Mucosa of descending colon (tissue), 3 donors: ENCODE results near the gene IFT22. TPM values are rescaled to one million over a fixed set of nuclear protein-coding genes. Genes with fewer than 3 reads are reported as not detected.
"Not testable (repeated sequence)": the region's sequence is repeated elsewhere in the genome, so short reads cannot be mapped to it uniquely, and the experiment has no call there.

Experiments used
- ATAC-seq: fragments of 200-7000 bp; cut with Tn5 transposase; one replicate; pipeline ENCODE4 v1.9.1; 2020; ENCODE audit warnings: mild to moderate bottlenecking, moderate library complexity
- DNase-seq, 3 donors: peaks; one replicate each; pipeline ENCODE4 v3.0.0-alpha.2; 2020
- H3K36me3 ChIP-seq: fragments of 200-600 bp; one replicate; pipeline ENCODE4 v1.8.0; 2021; ENCODE audit warnings: low read depth, mild to moderate bottlenecking
- H3K4me1 ChIP-seq: fragments of 200-600 bp; one replicate; pipeline ENCODE4 v1.8.0; 2021; ENCODE audit warnings: low read depth, mild to moderate bottlenecking
- H3K4me3 ChIP-seq: fragments of 200-600 bp; one replicate; pipeline ENCODE4 v1.8.0; 2021; ENCODE audit warnings: mild to moderate bottlenecking
- H3K9me3 ChIP-seq: fragments of 200-600 bp; one replicate; pipeline ENCODE4 v1.8.0; 2021; ENCODE audit warnings: mild to moderate bottlenecking
- intact Hi-C, 2 donors: fragments of 100-400 bp; cut with DNase I in 1 of 2; cut with micrococcal nuclease in 1 of 2; formaldehyde crosslinking; loops; one replicate each; pipeline versions ENCODE4 v1.11.0 to v1.11.1; 2022; cut with DNase I, micrococcal nuclease
- total RNA-seq, 3 donors: library from RNA; stranded (reverse); fragmentation: NEBNext Ultra II Directional in 2 of 3; extraction: Animal tissue kit (Norgen Biotek cat#: 25700) in 2 of 3; gene quantifications; one replicate each; pipeline versions ENCODE4 v1.2.1 to v1.2.4, GENCODE V29; 2021 to 2023
- TF ChIP-seq, protein P1 (sequence below): fragments of 200-600 bp; IDR thresholded peaks from one replicate; pipeline ENCODE4 v1.8.0; 2022; ENCODE audit warnings: antibody characterized with exemption, mild to moderate bottlenecking
- donor health status: DM: no; HTN: no; CAD: no; lungs with moderate emphysema.
- donor health status: DM: no; HTN: no; CAD: no.
- donor health status: DM: no; HTN: yes; CAD: no.

The IFT22 gene
- total RNA-seq, 3 donors from 2014 or later: 5.0 to 23.5 (median 5.5) TPM

DNA sequence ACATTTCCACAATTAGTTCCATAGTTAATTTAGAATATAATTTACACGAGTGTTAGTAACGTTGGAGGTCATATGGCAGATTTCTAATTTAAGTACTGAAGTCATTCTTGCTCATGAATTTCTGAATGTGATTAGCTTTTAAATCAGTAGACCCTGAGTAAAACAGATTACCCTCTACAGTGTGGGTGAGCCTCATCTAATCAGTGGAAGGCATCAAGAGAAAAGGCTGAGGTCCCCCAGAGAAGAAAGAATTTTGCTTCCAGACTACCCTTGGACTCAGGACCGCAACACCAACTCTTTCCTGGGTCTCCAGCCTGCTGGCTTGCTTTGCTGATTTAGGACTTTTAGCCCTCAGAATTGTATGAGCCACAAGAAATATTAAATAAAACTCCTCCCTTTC lies 33.2 kb downstream of the IFT22 start:
- intact Hi-C loops: loop anchor here in 1 of 2 donors (10.0 kb wide), 1 partner anchor 134 kb away; the partner anchor contains the start of gene AP1S1
- DNase-seq (peak in 1 of 3 donors; percentile 1), ATAC-seq (no peak)

DNA sequence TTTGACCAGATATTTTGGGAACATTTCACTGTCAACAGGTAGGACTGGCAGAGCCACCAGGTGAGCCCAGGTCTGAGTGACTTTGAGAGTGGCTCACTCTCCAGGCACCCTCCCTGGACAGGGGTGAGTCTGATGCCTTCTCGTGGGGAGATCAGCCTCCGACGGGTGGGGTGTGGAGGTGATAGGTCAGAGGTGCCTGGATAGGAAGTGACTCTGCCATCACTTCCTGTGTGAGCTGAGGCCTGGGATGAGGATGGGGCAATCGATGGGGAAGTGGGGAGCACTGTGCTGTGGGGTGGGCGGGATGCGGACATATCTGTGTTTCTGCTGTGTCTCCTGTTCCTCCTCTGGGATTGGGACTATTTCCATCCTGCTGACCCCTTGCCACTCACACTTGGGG lies 34.6 kb downstream of the IFT22 start:
- ATAC-seq: no peak
- no peak overlapping the region for H3K4me3 ChIP-seq
- intact Hi-C loops: loop anchor here in 1 of 2 donors (10.0 kb wide), 1 partner anchor 132 kb away; the partner anchor contains the start of gene AP1S1
- no peaks in the 10 kb centered on the region for H3K9me3 ChIP-seq
- TF ChIP-seq, protein P1, sequence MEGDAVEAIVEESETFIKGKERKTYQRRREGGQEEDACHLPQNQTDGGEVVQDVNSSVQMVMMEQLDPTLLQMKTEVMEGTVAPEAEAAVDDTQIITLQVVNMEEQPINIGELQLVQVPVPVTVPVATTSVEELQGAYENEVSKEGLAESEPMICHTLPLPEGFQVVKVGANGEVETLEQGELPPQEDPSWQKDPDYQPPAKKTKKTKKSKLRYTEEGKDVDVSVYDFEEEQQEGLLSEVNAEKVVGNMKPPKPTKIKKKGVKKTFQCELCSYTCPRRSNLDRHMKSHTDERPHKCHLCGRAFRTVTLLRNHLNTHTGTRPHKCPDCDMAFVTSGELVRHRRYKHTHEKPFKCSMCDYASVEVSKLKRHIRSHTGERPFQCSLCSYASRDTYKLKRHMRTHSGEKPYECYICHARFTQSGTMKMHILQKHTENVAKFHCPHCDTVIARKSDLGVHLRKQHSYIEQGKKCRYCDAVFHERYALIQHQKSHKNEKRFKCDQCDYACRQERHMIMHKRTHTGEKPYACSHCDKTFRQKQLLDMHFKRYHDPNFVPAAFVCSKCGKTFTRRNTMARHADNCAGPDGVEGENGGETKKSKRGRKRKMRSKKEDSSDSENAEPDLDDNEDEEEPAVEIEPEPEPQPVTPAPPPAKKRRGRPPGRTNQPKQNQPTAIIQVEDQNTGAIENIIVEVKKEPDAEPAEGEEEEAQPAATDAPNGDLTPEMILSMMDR: no peak
- H3K4me1 ChIP-seq: no peaks in the 10 kb centered on the region
- DNase-seq: peak in 1 of 3 donors; percentile 27
- no peaks in the 10 kb centered on the region for H3K36me3 ChIP-seq

More for the DNA sequence above, 33.2 kb downstream of the IFT22 start:
- TF ChIP-seq, protein P1: no peak
- no peak overlapping the region for H3K4me3 ChIP-seq
- no peaks in the 10 kb centered on the region for H3K4me1 ChIP-seq
- no peaks in the 10 kb centered on the region for H3K36me3 ChIP-seq
- no peaks in the 10 kb centered on the region for H3K9me3 ChIP-seq

DNA sequence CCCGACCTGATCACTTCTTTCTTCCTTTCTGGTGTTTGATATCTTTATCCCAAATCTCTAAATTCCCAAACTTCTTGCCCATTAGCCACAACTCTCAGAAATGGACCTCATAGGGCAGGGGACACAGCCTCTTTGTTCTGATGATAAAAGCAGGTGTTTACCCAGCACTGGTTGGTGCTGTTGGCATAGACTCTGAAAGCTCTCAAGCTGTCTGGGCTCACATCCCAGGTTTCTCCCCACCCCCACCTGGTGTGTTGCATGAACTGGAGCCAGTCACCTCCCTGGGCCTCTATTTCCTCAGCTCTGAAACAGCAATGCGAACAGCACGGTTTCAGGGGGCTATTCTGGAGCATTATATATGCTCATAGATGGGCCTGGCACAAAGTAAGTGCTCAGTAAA lies 35.7 kb downstream of the IFT22 start:
- not testable (repeated sequence) for H3K4me1 ChIP-seq, ATAC-seq, H3K9me3 ChIP-seq, H3K36me3 ChIP-seq, H3K4me3 ChIP-seq
- intact Hi-C loops: loop anchor here in 1 of 2 donors (10.0 kb wide), 1 partner anchor 131 kb away; the partner anchor contains the start of gene AP1S1
- peak in 1 of 3 donors; percentile 1 for DNase-seq

DNA sequence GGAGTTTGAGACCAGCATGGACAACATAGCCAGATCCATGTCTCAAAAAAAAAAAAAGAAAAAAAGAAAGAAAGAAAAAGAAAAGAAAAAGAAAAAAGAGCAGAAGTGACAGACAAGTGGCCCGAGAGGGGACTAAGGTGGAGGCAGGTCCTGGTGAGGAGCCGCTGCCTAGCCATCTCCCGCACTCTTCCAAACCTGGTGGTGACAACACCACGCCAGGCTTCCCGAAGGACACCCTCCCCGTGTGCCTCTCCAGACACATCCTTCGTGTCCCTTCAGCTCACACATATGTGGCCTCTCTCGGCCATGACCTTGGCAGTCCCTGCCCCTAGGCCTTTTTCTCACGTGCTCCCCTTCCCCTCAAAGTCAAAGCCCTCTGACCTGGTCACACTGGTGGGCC lies 36.4 kb downstream of the IFT22 start:
- no peak for ATAC-seq

DNA sequence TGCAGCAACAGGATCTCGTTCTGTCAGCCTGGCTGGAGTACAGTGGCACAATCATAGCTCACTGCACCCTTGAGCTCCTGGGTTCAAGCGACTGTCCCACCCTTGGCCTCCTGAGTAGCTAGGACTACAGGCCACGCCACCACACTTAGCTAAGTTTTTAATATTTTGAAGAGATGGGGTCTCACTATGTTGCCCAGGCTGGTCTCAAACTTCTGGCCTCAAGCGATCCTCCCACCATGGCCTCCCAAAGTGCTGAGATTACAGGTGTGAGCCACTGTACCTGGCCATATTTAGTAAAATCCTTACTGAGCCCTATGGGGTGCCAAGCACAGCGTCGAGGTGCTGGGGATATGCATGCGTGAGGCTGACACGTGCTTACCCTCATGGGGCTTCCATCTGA lies 40.7 kb downstream of the IFT22 start:
- H3K36me3 ChIP-seq, H3K9me3 ChIP-seq, DNase-seq, H3K4me3 ChIP-seq, H3K4me1 ChIP-seq, ATAC-seq: not testable (repeated sequence)
- intact Hi-C loops: loop anchor here in 1 of 2 donors (10.0 kb wide), 1 partner anchor 126 kb away; the partner anchor contains the start of gene AP1S1

More for the DNA sequence above, 36.4 kb downstream of the IFT22 start:
- Histone ChIP-seq H3K9me3 (no peaks in the 10 kb centered on the region), H3K4me3 (no peak overlapping the region), H3K4me1 (no peaks in the 10 kb centered on the region), H3K36me3 (no peaks in the 10 kb centered on the region)
- no peak for DNase-seq
- intact Hi-C loops: loop anchor here in 1 of 2 donors (10.0 kb wide), 1 partner anchor 130 kb away; the partner anchor contains the start of gene AP1S1
- TF ChIP-seq, protein P1: no peak

DNA sequence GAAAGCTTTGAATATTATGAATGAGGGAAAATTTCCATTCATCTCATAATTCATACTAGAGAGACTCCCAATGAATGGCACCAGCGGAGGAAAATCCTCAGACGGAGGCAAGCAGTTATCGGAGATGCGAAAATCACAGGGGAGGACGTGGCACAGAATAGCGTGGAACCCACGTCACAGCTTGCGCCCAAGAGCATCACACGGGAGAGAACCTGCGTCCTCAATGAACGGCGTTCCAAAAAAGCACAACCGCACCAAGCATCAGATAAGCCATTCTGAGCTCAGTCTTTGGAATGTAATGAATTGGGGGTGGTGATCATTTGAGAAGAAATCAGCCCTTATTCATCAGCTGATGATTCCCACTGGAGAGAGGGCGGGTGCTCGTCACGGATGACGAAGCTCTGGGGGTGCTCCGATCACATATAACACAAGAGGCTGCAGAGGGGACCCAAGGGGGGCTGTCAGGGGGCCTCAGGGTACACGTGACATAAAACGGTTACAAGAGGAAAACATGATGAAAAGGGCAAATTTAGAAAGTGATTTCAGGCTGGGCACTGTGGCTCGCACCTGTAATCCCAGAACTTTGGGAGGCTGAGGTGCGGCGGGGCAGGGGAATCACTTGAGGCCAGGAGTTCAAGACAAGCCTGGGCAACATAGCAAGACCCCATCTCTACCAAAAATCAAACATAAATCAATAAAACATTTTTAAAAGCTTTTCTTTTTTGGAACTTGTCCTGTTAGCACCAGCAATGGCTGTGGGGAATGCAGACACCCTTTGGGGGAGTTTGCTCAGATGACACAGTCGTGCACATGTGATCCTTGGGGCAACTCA lies 42.9 kb downstream of the IFT22 start:
- no peaks in the 10 kb centered on the region for H3K4me1 ChIP-seq
- ATAC-seq: no peak
- no peaks in the 10 kb centered on the region for H3K36me3 ChIP-seq
- H3K4me3 ChIP-seq: no peak overlapping the region
- intact Hi-C loops: no loop called here
- TF ChIP-seq, protein P1: no peak
- no peaks in the 10 kb centered on the region for H3K9me3 ChIP-seq
- no peak for DNase-seq
